Measurements from ENCODE around the gene HLA-A.
"Not testable (repeated sequence)": the region's sequence is repeated elsewhere in the genome, so short reads cannot be mapped to it uniquely, and the experiment has no call there.

Gene HLA-A

DNA sequence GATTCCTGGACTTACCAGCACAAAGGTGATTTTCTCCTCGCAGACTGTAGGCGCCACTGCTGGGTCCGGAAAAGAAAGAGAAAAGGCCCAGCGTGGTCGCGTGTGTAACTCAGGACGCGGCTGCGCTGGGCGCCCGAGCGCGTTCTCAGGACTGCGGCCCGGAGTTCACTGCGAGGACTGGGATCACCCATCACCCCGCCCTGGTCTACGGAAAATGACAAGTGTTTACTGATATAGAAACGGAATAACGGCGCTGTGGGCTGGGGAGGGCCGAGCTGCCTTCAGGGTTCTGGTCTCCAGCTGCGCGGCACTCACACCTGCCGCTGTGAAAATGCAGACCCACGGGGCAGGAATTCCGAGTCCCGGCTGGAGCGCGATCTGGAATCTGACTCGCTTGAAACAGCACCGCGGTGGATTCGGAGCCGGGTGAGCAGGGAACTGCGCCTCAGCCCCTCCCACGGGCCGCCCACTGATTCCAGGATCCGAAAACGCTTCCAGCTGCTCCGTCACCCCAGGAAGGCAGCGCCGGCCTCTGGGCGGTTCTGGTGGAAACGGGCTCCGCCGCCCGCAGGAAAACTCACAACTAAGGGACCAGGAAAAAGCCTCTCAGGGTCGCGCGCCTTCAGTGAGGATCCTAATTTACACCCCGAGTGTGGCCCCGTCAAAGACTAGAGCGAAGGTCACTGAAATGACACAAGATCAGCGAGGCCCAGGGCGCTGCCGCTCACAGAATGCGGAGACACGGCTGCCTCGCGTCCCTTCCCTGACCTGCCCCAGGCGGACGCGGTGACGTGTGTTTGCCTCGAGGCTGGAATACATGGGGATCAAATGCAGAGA, 34.5 kb downstream of the HLA-A start:
- no peaks in the 10 kb centered on the region for H3K36me3 Mint-ChIP-seq (ENCODE audit: low read depth)
- peaks cover 24% of the 10 kb centered on the region for H3K4me1 Mint-ChIP-seq
- H3K27ac Mint-ChIP-seq: peak overlapping the region in 2 of 3 experiments; percentile 29 to 48
- H3K27me3 Mint-ChIP-seq (ENCODE audit: low read depth): peaks cover 59% of the 10 kb centered on the region
- TF ChIP-seq, protein P1, sequence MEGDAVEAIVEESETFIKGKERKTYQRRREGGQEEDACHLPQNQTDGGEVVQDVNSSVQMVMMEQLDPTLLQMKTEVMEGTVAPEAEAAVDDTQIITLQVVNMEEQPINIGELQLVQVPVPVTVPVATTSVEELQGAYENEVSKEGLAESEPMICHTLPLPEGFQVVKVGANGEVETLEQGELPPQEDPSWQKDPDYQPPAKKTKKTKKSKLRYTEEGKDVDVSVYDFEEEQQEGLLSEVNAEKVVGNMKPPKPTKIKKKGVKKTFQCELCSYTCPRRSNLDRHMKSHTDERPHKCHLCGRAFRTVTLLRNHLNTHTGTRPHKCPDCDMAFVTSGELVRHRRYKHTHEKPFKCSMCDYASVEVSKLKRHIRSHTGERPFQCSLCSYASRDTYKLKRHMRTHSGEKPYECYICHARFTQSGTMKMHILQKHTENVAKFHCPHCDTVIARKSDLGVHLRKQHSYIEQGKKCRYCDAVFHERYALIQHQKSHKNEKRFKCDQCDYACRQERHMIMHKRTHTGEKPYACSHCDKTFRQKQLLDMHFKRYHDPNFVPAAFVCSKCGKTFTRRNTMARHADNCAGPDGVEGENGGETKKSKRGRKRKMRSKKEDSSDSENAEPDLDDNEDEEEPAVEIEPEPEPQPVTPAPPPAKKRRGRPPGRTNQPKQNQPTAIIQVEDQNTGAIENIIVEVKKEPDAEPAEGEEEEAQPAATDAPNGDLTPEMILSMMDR (IDR thresholded peaks at IDR 0.05; ENCODE audit: unreplicated experiment in 3 of 3): peak; percentile 17 to 29 (median 23)
- H3K9me3 Mint-ChIP-seq: no peaks in the 10 kb centered on the region
- peak overlapping the region; percentile 87 to 90 (median 88) for H3K4me3 Mint-ChIP-seq

DNA sequence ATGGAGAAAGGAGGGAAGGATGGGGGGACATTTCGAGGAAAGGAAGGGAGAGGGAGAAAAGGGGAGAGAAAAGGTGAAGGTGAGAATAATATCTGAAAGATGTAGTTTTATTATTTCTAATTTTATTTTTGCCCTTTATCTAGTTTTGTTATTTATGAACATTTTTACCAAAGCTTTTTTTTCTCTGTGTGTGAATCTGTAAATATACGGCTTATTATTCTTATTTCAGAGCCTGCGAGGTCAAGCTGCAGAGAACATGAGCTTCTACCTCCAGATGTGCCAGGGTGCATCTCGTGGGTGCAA, 35.0 kb downstream of the HLA-A start:
- Mint-ChIP-seq H3K4me1 (peaks cover 24% of the 10 kb centered on the region), H3K27me3 (ENCODE audit: low read depth) (peaks cover 54% of the 10 kb centered on the region), H3K27ac (peak overlapping the region in 2 of 3 experiments; percentile 6 to 48), H3K9me3 (no peaks in the 10 kb centered on the region), H3K36me3 (ENCODE audit: low read depth) (no peaks in the 10 kb centered on the region), H3K4me3 (peak overlapping the region; percentile 87 to 90 (median 88))
- TF ChIP-seq, protein P1 (IDR thresholded peaks at IDR 0.05; ENCODE audit: unreplicated experiment in 3 of 3): no peak

DNA sequence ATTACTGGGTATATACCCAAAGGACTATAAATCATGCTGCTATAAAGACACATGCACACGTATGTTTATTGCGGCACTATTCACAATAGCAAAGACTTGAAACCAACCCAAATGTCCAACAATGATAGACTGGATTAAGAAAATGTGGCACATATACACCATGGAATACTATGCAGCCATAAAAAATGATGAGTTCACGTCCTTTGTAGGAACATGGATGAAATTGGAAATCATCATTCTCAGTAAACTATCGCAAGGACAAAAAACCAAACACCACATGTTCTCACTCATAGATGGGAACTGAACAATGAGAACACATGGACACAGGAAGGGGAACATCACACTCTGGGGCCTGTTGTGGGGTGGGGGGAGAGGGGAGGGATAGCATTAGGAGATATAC, 37.7 kb downstream of the HLA-A start:
- Mint-ChIP-seq H3K4me1 (peaks cover 20% of the 10 kb centered on the region), H3K27me3 (ENCODE audit: low read depth) (peaks cover 30% of the 10 kb centered on the region)
- not testable (repeated sequence) for H3K36me3 Mint-ChIP-seq (ENCODE audit: low read depth); H3K9me3 Mint-ChIP-seq; H3K27ac Mint-ChIP-seq; H3K4me3 Mint-ChIP-seq

DNA sequence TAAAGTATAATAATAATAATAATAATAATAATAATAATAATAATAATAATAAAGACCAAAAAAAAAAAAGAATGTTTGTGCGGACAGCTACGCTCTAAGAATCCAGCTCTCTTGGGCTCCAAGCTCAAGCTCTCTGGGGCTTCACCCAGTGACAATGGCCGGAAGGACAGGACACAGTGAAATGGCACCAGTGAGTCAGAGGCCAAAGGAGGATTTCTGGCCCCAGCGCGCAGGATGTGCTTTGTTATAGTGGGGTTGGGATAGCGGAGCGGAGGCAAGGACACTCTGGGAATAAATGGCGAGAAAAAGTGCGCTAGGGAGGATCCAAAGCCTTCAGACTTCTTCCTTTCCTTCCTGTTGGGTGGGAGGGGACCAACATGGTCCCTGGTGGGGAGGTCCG, 38.2 kb downstream of the HLA-A start:
- Mint-ChIP-seq H3K36me3 (ENCODE audit: low read depth) (no peaks in the 10 kb centered on the region), H3K27ac (no peak overlapping the region), H3K4me1 (peaks cover 15% of the 10 kb centered on the region), H3K27me3 (ENCODE audit: low read depth) (peaks cover 25% of the 10 kb centered on the region), H3K9me3 (no peaks in the 10 kb centered on the region), H3K4me3 (no peak overlapping the region)
- TF ChIP-seq, protein P1 (IDR thresholded peaks at IDR 0.05; ENCODE audit: unreplicated experiment in 3 of 3): no peak

DNA sequence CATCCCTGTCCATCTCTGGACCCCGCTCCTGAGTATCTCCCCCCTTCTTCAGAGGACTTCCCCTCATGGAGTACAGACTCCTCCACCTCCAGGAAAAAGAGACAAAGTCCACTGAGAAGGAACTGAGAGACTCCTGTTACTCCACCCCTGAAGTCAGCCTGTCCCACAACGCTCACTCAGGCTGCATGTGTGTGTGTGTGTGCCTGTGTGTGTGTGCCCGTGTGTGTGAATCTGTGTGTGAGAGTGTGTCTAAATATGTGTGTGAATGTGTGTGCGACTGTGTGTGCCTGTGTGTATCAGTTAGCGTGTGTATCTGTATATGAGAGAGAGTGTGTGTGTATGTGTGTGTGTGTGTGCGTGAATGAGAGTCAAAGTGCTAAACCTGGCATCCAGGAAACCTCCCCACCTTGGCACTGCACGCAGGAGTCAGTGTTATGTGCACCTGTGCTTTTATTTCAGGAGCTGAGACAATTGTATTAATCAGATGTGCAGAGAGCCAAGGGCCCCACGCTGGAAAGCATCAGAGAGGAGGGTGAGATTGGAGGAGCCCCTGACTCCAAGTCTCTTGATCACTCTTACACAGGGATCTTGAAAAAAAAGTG, 39.0 kb downstream of the HLA-A start:
- TF ChIP-seq, protein P1 (IDR thresholded peaks at IDR 0.05; ENCODE audit: unreplicated experiment in 3 of 3): no peak
- H3K4me1 Mint-ChIP-seq: peaks cover 7% of the 10 kb centered on the region
- H3K36me3 Mint-ChIP-seq (ENCODE audit: low read depth): no peaks in the 10 kb centered on the region
- no peak overlapping the region for H3K4me3 Mint-ChIP-seq
- H3K9me3 Mint-ChIP-seq: no peaks in the 10 kb centered on the region
- peaks cover 17% of the 10 kb centered on the region for H3K27me3 Mint-ChIP-seq (ENCODE audit: low read depth)
- H3K27ac Mint-ChIP-seq: no peak overlapping the region

DNA sequence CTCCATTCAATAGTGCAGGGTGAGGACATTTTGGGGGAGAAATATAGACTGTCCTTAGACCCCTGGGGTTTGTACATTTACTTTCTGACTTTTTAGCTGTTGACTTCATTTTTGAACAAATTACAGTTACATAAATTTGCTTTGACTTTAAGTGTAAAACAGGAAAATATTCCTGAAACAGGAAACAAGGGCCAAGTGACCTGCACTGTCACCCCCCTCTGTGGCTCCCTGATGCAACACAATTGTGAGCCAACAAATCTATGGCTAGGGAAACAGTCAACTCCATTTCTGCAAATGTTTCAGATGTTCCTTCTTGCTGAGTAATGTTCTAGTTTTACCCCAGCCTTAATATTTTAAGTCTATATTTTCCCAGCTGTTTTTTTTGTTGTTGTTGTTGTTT, 39.8 kb downstream of the HLA-A start:
- H3K27me3 Mint-ChIP-seq (ENCODE audit: low read depth): peaks cover 9% of the 10 kb centered on the region
- no peaks in the 10 kb centered on the region for H3K9me3 Mint-ChIP-seq
- H3K36me3 Mint-ChIP-seq (ENCODE audit: low read depth): no peaks in the 10 kb centered on the region
- TF ChIP-seq, protein P1 (IDR thresholded peaks at IDR 0.05; ENCODE audit: unreplicated experiment in 3 of 3): no peak
- no peak overlapping the region for H3K4me3 Mint-ChIP-seq
- H3K4me1 Mint-ChIP-seq: peaks cover 2% of the 10 kb centered on the region
- H3K27ac Mint-ChIP-seq: no peak overlapping the region
